PC-3 (cell line): ENCODE data around the gene GRIN2D. TPM values are rescaled to one million over a fixed set of nuclear protein-coding genes. Genes with fewer than 3 reads are reported as not detected.
A peak's percentile ranks its signal among the peaks of the same experiment; 100 is the strongest.

Experiments
- ATAC-seq: fragments of 200-7000 bp; cut with Tn5 transposase; 2 replicates; pipeline ENCODE4 v1.9.1; 2020; ENCODE audit warnings: mild to moderate bottlenecking, moderate library complexity
- BruUV-seq: library from RNA; stranded (reverse); fragments of 400-500 nt; replicated peaks from 2 replicates; lab custom pipeline; 2021; lab: Mats Ljungman, UMichigan
- CTCF ChIA-PET: fragments of 300-600 bp; sonication (Branson Sonifier 250); formaldehyde crosslinking; loops from one replicate; lab custom pipeline; 2022; ENCODE audit warnings: antibody characterized with exemption; lab: Charles Lee
- POLR2A ChIA-PET: fragments of 300-600 bp; sonication (Branson Sonifier 250); formaldehyde crosslinking; loops from one replicate; lab custom pipeline; 2022; ENCODE audit warnings: antibody characterized with exemption; ENCODE audit not compliant: unreplicated experiment; lab: Charles Lee
- DNase-seq: peaks from one replicate; pipeline ENCODE4 v3.0.0-alpha.2; 2015
- H2AFZ ChIP-seq: fragments of 300-600 bp; sonication (generic); 2 replicates; pipeline ENCODE4 v1.6.0; 2016; ENCODE audit warnings: antibody characterized with exemption, low read length
- H3F3A ChIP-seq: fragments of 300-600 bp; sonication (generic); one replicate; pipeline ENCODE4 v1.6.0; 2017; ENCODE audit warnings: antibody characterized with exemption, low read length, control low read depth, mild to moderate bottlenecking; ENCODE audit not compliant: unreplicated experiment
- H3K27ac ChIP-seq: fragments of 300-600 bp; sonication (generic); 2 replicates; pipeline ENCODE4 v1.5.1; 2016; ENCODE audit warnings: mild to moderate bottlenecking, low read length
- H3K27me3 ChIP-seq: fragments of 300-600 bp; sonication (generic); 2 replicates; pipeline ENCODE4 v1.6.1; 2016; ENCODE audit warnings: low read length, mixed read lengths
- H3K36me3 ChIP-seq: fragments of 300-600 bp; sonication (generic); 2 replicates; pipeline ENCODE4 v1.6.1; 2016; ENCODE audit warnings: low read depth, mixed run types, low read length, mixed read lengths
- H3K4me1 ChIP-seq: fragments of 300-600 bp; sonication (generic); 2 replicates; pipeline ENCODE4 v1.5.1; 2016; ENCODE audit warnings: low read length; ENCODE audit not compliant: insufficient read depth
- H3K4me2 ChIP-seq: fragments of 300-600 bp; sonication (generic); 2 replicates; pipeline ENCODE4 v1.6.0; 2016; ENCODE audit warnings: low read length
- H3K4me3 ChIP-seq: fragments of 300-600 bp; sonication (generic); 2 replicates; pipeline ENCODE4 v1.5.1; 2016; ENCODE audit warnings: mild to moderate bottlenecking, low read length, mixed read lengths
- H3K79me2 ChIP-seq: fragments of 300-600 bp; sonication (generic); 2 replicates; pipeline ENCODE4 v1.6.1; 2017; ENCODE audit warnings: low read length, mixed read lengths
- H3K9ac ChIP-seq: fragments of 300-600 bp; sonication (generic); 2 replicates; pipeline ENCODE4 v1.6.0; 2016; ENCODE audit warnings: mild to moderate bottlenecking, low read length
- H3K9me2 ChIP-seq: fragments of 300-600 bp; sonication (generic); replicated peaks from 2 replicates; pipeline ENCODE4 v1.6.1; 2016; ENCODE audit warnings: mixed run types, low read length, mixed read lengths
- H3K9me3 ChIP-seq: fragments of 300-600 bp; sonication (generic); 2 replicates; pipeline ENCODE4 v1.6.1; 2016; ENCODE audit warnings: low read length, mixed read lengths
- H4K20me1 ChIP-seq: fragments of 300-600 bp; sonication (generic); 2 replicates; pipeline ENCODE4 v1.6.1; 2016; ENCODE audit warnings: low read length, mixed read lengths
- CTCF ChIP-seq: fragments of 300-600 bp; sonication (generic); conservative IDR thresholded peaks from 2 replicates; pipeline ENCODE4 v1.5.1; 2017; ENCODE audit warnings: antibody characterized with exemption, low read depth, mild to moderate bottlenecking, low read length
- EZH2 ChIP-seq: fragments of 300-600 bp; sonication (generic); IDR thresholded peaks from one replicate; pipeline ENCODE4 v1.6.1; 2017; ENCODE audit warnings: antibody characterized with exemption, mild to moderate bottlenecking, low read length; ENCODE audit not compliant: unreplicated experiment
- EZH2phosphoT487 ChIP-seq: fragments of 300-600 bp; sonication (generic); IDR thresholded peaks from 2 replicates; pipeline ENCODE4 v1.6.1; 2018; ENCODE audit warnings: mild to moderate bottlenecking, antibody characterized with exemption, low read length, borderline replicate concordance
- intact Hi-C: fragments of 100-400 bp; cut with micrococcal nuclease; formaldehyde crosslinking; loops from 2 replicates; pipeline ENCODE4 v1.9.0; 2023
- total RNA-seq: library from RNA; depleted of rRNA; stranded (reverse); fragments of >200 nt; gene quantifications from 2 replicates; pipeline ENCODE4 v1.2.3, GENCODE V29; 2014

The GRIN2D gene
- total RNA-seq, 1 experiment from 2014 or later = 0.51 TPM

- ChIA-PET POLR2A (no interaction called here), CTCF (no interaction called here)
- Histone ChIP-seq H3F3A (no peaks in the 10 kb centered on the region), H3K4me3 (peak overlapping the region; percentile 65), H3K9me3 (no peaks in the 10 kb centered on the region), H3K79me2 (peaks cover 17% of the 10 kb centered on the region), H3K9ac (no peak overlapping the region), H3K4me2 (peak overlapping the region; percentile 92), H3K4me1 (peaks cover 9% of the 10 kb centered on the region), H4K20me1 (no peaks in the 10 kb centered on the region), H3K27ac (no peak overlapping the region), H3K9me2 (no peaks in the 10 kb centered on the region), H3K36me3 (no peaks in the 10 kb centered on the region), H2AFZ (peak overlapping the region; percentile 76), H3K27me3 (no peaks in the 10 kb centered on the region; the same call in 1 of the 2 replicates)
- DNase-seq (no peak), ATAC-seq (no peak)
- intact Hi-C loops = loop anchor here (5.0 kb wide), 1 partner anchor 53 kb away; the partner anchor contains the start of gene GRWD1
- no peak for TF ChIP-seq EZH2
- TF ChIP-seq EZH2phosphoT487 = no peak
- no peak for TF ChIP-seq CTCF
- BruUV-seq = no TSS peak
Observed at GRCh38 chr19:48394331-48395169, 1.1 kb downstream of the GRIN2D start.

- no TSS peak for BruUV-seq
- Histone ChIP-seq H3K4me1 (peaks cover 9% of the 10 kb centered on the region), H3K9ac (no peak overlapping the region), H3K4me2 (peak overlapping the region; percentile 92), H3K36me3 (no peaks in the 10 kb centered on the region), H3K9me2 (no peaks in the 10 kb centered on the region), H2AFZ (no peak overlapping the region), H3K4me3 (peak overlapping the region; percentile 58; the same call in 1 of the 2 replicates), H4K20me1 (no peaks in the 10 kb centered on the region), H3K27ac (no peak overlapping the region), H3K9me3 (no peaks in the 10 kb centered on the region), H3K79me2 (peaks cover 12% of the 10 kb centered on the region), H3K27me3 (no peaks in the 10 kb centered on the region; the same call in 1 of the 2 replicates), H3F3A (no peaks in the 10 kb centered on the region)
- CTCF ChIA-PET = no interaction called here
- TF ChIP-seq CTCF (no peak), EZH2 (no peak), EZH2phosphoT487 (no peak)
- intact Hi-C loops = no loop called here
- DNase-seq (no peak), ATAC-seq (no peak)
- POLR2A ChIA-PET = no interaction called here
Observed at GRCh38 chr19:48395170-48395455, 1.6 kb downstream of the GRIN2D start.

GRCh38 chr19:48395499-48395898 lies 2.0 kb downstream of the GRIN2D start:
- Histone ChIP-seq H3K27ac (no peak overlapping the region), H3F3A (no peaks in the 10 kb centered on the region), H3K9ac (no peak overlapping the region), H4K20me1 (no peaks in the 10 kb centered on the region), H3K9me2 (no peaks in the 10 kb centered on the region), H3K79me2 (peaks cover 9% of the 10 kb centered on the region), H3K36me3 (no peaks in the 10 kb centered on the region), H3K4me2 (peak overlapping the region; percentile 92; the same call in 1 of the 2 replicates), H3K4me1 (peaks cover 9% of the 10 kb centered on the region), H2AFZ (no peak overlapping the region), H3K9me3 (no peaks in the 10 kb centered on the region), H3K27me3 (no peaks in the 10 kb centered on the region; the same call in 1 of the 2 replicates), H3K4me3 (no peak overlapping the region)
- DNase-seq (no peak), ATAC-seq (no peak)
- ChIA-PET POLR2A (no interaction called here), CTCF (no interaction called here)
- intact Hi-C loops = no loop called here
- TF ChIP-seq EZH2phosphoT487 (no peak), CTCF (no peak), EZH2 (no peak)
- no TSS peak for BruUV-seq
